Epithelial cell of proximal tubule (primary cell): ENCODE data around the gene RNGTT. TPM values are rescaled to one million over a fixed set of nuclear protein-coding genes. Genes with fewer than 3 reads are reported as not detected.

Source experiments
- DNase-seq: peaks from one replicate; pipeline ENCODE4 v3.0.0-alpha.2; 2011; ENCODE audit warnings: low read depth
- H3K4me3 ChIP-seq: 2 replicates; pipeline ENCODE4 v1.5.1; 2011; ENCODE audit warnings: low read depth, mild to moderate bottlenecking, low read length
- total RNA-seq: library from RNA; depleted of rRNA; stranded (reverse); fragments of >200 nt; gene quantifications from 2 replicates; pipeline ENCODE4 v1.2.3, GENCODE V29; 2015
- TF ChIP-seq, protein P1 (sequence below): conservative IDR thresholded peaks from 2 replicates; pipeline ENCODE4 v1.5.1; 2012; ENCODE audit warnings: low read depth, mild to moderate bottlenecking, low read length

RNGTT gene
- total RNA-seq, 1 donor from 2014 or later = 17.6 TPM

DNA sequence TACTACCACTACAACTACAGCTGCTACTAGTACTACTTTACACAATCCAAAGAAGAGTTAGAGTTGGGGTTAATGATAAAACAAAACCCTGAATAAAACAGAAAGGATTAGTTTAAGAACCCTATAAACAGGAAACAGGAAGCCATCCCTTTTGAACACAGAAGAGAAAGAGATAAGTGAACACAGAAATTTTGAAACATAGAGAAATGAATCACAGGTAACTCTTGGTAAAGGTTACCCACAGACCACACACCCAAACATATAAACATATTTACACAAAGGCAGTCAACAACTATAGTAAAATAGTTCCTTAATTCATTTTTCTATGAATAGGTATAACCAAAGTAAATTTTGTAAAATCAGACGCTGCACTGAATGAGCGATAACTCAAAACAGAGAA, 98.1 kb downstream of the RNGTT start:
- TF ChIP-seq, protein P1, sequence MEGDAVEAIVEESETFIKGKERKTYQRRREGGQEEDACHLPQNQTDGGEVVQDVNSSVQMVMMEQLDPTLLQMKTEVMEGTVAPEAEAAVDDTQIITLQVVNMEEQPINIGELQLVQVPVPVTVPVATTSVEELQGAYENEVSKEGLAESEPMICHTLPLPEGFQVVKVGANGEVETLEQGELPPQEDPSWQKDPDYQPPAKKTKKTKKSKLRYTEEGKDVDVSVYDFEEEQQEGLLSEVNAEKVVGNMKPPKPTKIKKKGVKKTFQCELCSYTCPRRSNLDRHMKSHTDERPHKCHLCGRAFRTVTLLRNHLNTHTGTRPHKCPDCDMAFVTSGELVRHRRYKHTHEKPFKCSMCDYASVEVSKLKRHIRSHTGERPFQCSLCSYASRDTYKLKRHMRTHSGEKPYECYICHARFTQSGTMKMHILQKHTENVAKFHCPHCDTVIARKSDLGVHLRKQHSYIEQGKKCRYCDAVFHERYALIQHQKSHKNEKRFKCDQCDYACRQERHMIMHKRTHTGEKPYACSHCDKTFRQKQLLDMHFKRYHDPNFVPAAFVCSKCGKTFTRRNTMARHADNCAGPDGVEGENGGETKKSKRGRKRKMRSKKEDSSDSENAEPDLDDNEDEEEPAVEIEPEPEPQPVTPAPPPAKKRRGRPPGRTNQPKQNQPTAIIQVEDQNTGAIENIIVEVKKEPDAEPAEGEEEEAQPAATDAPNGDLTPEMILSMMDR = no peak
- DNase-seq = no peak
- no peak overlapping the region for H3K4me3 ChIP-seq

DNA sequence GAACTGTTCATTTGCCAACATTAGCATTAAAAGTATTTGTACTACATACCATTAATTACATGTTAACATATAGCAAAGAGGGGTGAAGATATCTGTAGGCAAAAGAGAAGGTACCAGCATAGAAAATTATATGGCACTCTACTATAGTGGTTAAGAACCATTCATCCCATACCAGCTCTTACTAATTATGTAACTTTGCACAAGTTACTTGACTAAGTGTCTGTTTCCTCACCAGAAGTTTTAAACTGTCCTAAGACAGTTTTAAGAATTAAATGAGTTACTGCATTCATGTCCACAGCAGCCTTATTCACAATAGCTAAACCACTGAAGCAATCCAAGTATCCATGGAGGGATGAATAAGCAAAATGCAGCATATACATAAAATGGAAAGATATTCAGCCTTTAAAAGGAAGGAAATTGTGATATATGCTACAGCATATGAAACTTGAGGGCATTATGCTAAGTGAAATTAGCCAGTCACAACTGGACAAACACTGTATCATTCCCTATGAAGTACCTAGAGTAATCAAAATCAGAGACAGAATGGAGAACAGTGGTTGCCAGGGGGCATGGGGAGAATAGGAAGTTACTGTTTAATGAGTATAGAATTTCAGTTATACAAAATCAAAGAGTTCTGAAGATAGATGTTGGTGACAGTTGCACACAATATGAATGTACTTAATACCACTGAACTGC, 98.9 kb downstream of the RNGTT start:
- TF ChIP-seq, protein P1 = no peak
- DNase-seq = no peak
- H3K4me3 ChIP-seq = no peak overlapping the region

DNA sequence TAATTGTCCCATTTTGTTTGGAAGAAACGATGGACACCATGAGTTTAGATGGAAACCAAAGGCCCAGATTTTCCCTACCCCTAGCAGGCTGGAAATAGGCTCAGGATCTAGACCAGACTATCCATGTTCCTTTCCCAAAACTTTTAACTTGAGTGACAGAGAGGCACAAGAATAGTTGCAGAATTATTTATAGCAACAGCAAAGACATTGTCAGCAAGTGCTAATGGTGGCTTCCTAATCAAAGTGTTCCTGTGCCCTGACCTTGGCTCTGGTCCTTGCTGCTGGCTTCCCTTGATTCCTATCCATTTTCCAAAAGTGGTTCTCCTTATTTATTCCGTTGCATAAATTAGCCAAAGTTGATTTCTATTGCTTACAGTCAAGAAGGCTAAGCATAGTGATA, 103.1 kb downstream of the RNGTT start:
- no peak overlapping the region for H3K4me3 ChIP-seq
- TF ChIP-seq, protein P1 = no peak
- DNase-seq = no peak

DNA sequence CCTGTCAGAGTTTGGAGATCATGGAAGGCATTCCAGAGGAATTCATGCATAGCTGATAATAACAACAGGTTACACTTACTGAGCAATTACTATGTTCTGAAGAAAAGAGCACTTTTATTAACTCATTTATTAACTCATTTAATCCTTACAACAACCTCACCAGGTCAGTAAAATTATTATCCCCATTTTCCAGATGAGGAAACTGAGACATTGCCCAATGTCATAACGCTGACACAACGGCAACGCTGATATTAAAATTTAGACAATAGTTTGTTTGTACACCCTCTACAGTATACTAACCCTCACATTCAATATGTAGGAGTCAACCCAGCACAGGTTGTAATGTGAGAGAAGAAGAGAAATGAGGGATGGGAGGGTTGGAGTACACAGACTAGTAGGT, 105.0 kb downstream of the RNGTT start:
- no peak for DNase-seq
- TF ChIP-seq, protein P1 = no peak
- no peak overlapping the region for H3K4me3 ChIP-seq

DNA sequence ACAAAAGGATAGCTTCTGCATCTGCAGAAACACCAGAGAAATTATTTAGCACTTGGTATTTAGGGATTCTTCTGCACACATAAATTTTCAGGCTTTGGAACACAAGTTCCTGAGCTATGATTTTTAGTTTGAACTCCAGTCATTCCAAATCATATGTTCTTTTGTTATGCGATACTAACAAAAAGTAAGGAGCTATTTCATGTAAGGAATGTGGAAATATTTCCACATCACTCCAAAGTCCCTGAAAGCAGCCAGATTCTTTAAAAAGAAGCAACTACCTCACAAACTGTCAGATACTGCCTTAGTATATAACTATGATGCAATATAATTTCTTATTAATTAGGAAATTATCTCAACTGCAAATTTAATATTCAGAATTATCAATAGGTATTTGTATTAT, 106.9 kb downstream of the RNGTT start:
- H3K4me3 ChIP-seq = no peak overlapping the region
- DNase-seq = no peak
- TF ChIP-seq, protein P1 = no peak

DNA sequence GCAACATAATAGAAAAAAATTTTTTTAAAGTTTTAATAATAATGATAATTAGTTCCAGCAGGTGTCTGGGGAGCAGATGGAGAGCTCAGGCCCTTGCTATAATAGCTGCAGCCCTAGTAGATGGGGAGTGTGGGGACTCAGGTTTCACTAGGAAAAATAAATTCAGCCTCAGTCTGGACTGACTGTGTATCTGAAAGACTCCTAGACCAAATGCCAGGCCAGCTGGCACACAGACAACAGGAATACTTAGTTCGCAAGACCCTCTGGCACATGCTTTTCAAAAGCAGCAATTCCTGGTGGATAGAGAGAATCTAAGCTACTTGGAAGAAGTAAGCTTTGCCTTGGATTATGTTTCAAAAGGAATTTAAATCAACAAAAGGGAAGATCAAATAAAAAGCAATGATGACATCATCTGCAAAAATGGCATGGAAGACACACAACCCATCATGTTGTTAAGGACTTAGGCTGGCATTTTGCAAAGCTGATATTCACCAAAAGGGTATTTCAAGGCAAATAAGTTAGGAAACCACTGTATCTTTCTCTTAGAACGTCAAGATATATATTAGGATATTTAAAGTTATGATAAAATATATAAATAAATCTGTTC, 107.8 kb downstream of the RNGTT start:
- no peak for DNase-seq
- no peak overlapping the region for H3K4me3 ChIP-seq
- TF ChIP-seq, protein P1 = no peak

DNA sequence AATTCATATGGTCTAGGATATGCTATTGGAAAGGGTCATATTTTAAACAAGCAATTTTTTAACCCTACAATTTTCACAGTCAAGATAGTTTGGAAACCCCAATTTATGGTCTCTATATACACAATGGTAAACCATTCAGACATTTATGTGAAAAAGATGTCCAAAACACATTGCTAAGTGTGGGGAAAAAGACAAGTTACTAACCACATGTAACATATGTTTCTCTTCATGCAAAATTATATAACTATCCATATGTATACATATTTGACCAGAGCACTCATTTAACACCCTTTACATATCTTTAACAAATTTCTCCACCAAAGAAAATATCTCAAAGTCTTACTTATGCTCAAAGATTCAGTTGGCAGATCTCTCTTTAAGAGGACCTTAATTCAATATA, 110.6 kb downstream of the RNGTT start:
- no peak overlapping the region for H3K4me3 ChIP-seq
- TF ChIP-seq, protein P1 = no peak
- DNase-seq = no peak
